GM10847 (cell line): Measurements from ENCODE around the gene RAB3GAP2.
A peak's percentile ranks its signal among the peaks of the same experiment; 100 is the strongest.

Experiments
- POLR2A ChIP-seq: IDR thresholded peaks from 2 replicates; pipeline ENCODE4 v1.6.1; 2011; ENCODE audit not compliant: insufficient read length; ENCODE audit errors: extremely low read depth

The RAB3GAP2 gene

GRCh38 chr1:220221670-220222069 is 50.6 kb downstream of the RAB3GAP2 start:
- no peak for TF ChIP-seq POLR2A

- no peak for TF ChIP-seq POLR2A
Measured at GRCh38 chr1:220221269-220221668, 51.0 kb downstream of the RAB3GAP2 start.

GRCh38 chr1:220219865-220220698 is 52.2 kb downstream of the RAB3GAP2 start:
- peak; percentile 24 for TF ChIP-seq POLR2A

GRCh38 chr1:220219136-220219442 is 53.2 kb downstream of the RAB3GAP2 start:
- TF ChIP-seq POLR2A, result no peak

GRCh38 chr1:220217383-220217988 is 54.8 kb downstream of the RAB3GAP2 start:
- TF ChIP-seq POLR2A, result no peak

- TF ChIP-seq POLR2A, result no peak
Measured at GRCh38 chr1:220213382-220213983, 58.8 kb downstream of the RAB3GAP2 start.

- TF ChIP-seq POLR2A, result no peak
Measured at GRCh38 chr1:220207411-220207810, 64.8 kb downstream of the RAB3GAP2 start.

- no peak for TF ChIP-seq POLR2A
Measured at GRCh38 chr1:220203816-220204215, 68.4 kb downstream of the RAB3GAP2 start.

- TF ChIP-seq POLR2A, result no peak
Measured at GRCh38 chr1:220198186-220199005, 73.9 kb downstream of the RAB3GAP2 start.

- no peak for TF ChIP-seq POLR2A
Measured at GRCh38 chr1:220195701-220196100, 76.6 kb downstream of the RAB3GAP2 start.

GRCh38 chr1:220189750-220190347 is 82.4 kb downstream of the RAB3GAP2 start:
- TF ChIP-seq POLR2A, result no peak

- no peak for TF ChIP-seq POLR2A
Measured at GRCh38 chr1:220188538-220188937, 83.7 kb downstream of the RAB3GAP2 start.

GRCh38 chr1:220186752-220187151 is 85.5 kb downstream of the RAB3GAP2 start:
- TF ChIP-seq POLR2A, result no peak

- no peak for TF ChIP-seq POLR2A
Measured at GRCh38 chr1:220184506-220184905, 87.7 kb downstream of the RAB3GAP2 start.

GRCh38 chr1:220182656-220183055 is 89.6 kb downstream of the RAB3GAP2 start:
- no peak for TF ChIP-seq POLR2A
